AG09319 (cell line): ENCODE measurements around the gene RPRD1B.

ENCODE experiments used
- DNase-seq: peaks from one replicate; pipeline ENCODE4 v3.0.0-alpha.2; 2010; ENCODE audit warnings: low read depth; ENCODE audit errors: extremely low read depth
- CTCF ChIP-seq: IDR thresholded peaks from 2 replicates; pipeline ENCODE4 v1.5.1; 2011; ENCODE audit warnings: low read depth, mild to moderate bottlenecking, inconsistent platforms, low read length, moderate library complexity

The RPRD1B gene

GRCh38 chr20:38120625-38120988 is 87.1 kb downstream of the RPRD1B start:
- no peak for TF ChIP-seq CTCF
- DNase-seq = no peak

DNA sequence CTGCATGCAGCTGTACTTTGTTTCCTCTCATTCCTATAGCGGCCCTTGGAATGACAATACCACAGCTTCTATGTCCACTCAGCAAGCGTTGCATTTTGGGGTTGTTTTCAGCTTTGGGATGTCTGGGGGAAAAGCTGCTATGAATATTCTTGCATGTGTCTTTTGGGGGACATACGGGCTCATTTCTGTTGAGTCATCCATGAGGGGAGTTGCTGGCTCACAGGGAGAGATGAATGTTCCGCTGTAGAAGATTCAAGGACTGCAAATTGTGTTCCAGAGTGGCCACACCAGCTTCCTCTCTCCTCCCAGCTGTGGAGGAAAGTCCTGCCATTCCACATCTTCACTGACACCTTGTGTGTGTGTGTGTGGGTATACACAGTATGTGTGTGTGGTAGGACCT is 88.2 kb downstream of the RPRD1B start:
- no peak for TF ChIP-seq CTCF
- no peak for DNase-seq

DNA sequence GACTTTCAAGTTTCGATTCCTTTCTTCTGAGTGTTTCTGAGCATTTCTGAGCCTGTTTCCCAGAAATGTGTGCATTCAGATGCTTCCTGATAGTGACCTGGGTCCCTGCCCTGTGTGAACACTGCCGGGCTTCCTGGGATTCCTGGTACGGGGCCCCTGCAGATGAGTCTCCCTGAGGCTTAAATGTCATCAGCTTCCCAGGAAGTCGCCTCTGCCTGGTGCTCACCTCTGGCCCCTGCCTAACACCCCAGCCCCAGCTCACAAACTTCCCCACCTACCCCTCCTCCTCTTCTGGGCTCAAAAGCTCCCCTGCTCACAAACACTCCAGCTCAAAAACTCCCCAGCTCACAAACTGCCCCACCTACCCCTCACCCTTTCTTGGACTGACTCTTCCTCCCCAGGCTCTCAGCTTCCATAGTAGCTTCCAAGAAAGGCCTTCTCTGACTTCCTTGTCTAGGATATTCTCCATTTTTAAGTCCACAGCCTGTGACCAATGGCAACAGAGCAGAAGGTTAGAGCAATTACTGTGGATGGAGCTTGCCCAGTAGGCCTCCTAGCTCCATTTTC is 89.6 kb downstream of the RPRD1B start:
- no peak for DNase-seq
- no peak for TF ChIP-seq CTCF

GRCh38 chr20:38125157-38126056 is 91.9 kb downstream of the RPRD1B start:
- no peak for DNase-seq
- TF ChIP-seq CTCF = no peak; the same call in 1 of the 2 replicates

DNA sequence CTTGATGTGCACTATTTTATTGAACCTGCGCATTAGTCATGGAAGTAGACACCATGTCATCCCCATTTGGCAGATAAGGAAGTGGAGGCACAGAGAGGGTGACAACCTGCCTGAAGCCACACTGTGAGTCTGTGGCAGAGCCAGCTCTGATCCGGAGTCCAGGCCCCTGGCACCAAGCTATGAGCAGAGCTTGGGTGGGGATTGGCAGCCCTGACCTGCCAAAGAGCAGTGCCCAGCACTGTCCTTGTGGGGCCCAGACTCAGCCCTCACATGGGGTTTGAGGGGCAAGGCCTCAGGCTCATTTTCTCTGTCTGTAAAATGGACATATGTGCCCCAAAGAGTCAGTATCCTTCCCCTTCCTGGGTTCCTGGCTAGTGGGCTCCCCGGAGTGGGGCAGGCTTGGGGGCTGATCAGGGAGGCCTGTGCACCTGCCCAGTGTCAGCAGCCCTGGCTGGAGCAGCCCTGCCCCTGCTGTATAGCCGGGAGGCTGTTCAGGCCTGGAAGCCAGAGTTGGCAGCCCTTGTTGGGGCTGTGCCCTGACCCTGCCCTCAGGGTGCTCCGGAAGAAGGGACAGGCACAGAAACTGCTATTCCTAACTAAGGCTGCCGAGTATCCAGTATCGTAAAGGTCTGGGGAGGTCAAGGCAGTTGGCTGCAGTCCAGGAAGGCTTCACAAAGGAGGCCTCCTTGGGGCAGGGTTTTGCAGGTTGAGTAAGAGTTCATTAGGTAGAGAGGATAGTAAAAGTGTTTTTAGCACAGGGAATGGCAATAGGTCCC is 92.8 kb downstream of the RPRD1B start:
- DNase-seq = no peak
- no peak for TF ChIP-seq CTCF

- DNase-seq = no peak
- TF ChIP-seq CTCF = no peak
Measured at GRCh38 chr20:38126932-38127621, 93.5 kb downstream of the RPRD1B start.
